HepG2 (cell line): Measurements from ENCODE around the gene RNASE7. TPM values are rescaled to one million over a fixed set of nuclear protein-coding genes. Genes with fewer than 3 reads are reported as not detected.

Experiments
- BHLHE40 ChIP-seq: IDR thresholded peaks from 2 replicates; pipeline ENCODE4 v1.6.1; 2011; ENCODE audit warnings: low read length, improper control_type of control experiment
- NBN ChIP-seq: fragments of 450-650 bp; conservative IDR thresholded peaks from 2 replicates; pipeline ENCODE4 v1.6.1; 2017
- PAF1 ChIP-seq: IDR thresholded peaks from 2 replicates; pipeline ENCODE4 v1.6.1; 2016; ENCODE audit warnings: missing genetic modification reagents, missing compliant biosample characterization
- PAX8 ChIP-seq: sonication (generic); formaldehyde crosslinking; IDR thresholded peaks from 2 replicates; pipeline ENCODE4 v1.8.0; 2022; ENCODE audit warnings: mild to moderate bottlenecking, missing genetic modification reagents, borderline replicate concordance
- SYNCRIP ChIP-seq: fragments of 200-400 bp; formaldehyde crosslinking; IDR thresholded peaks from 2 replicates; pipeline ENCODE4 v1.6.1; 2018; ENCODE audit warnings: mild to moderate bottlenecking, low read depth, low read length; ENCODE audit not compliant: insufficient read depth
- TCF7L2 ChIP-seq: IDR thresholded peaks from 2 replicates; pipeline ENCODE4 v1.6.1; 2011; ENCODE audit warnings: mild to moderate bottlenecking, low read depth, low read length, moderate library complexity
- ZBTB1 ChIP-seq: sonication (generic); formaldehyde crosslinking; IDR thresholded peaks from 2 replicates; pipeline ENCODE4 v1.4.0; 2020; ENCODE audit warnings: missing genetic modification reagents, borderline replicate concordance
- ZBTB49 ChIP-seq: sonication (generic); formaldehyde crosslinking; IDR thresholded peaks from 2 replicates; pipeline ENCODE4 v1.4.0; 2020; ENCODE audit warnings: missing genetic modification reagents, borderline replicate concordance
- ZIK1 ChIP-seq: sonication (generic); formaldehyde crosslinking; IDR thresholded peaks from 2 replicates; pipeline ENCODE4 v1.5.0; 2020; ENCODE audit warnings: mild to moderate bottlenecking, low read depth, missing genetic modification reagents, borderline replicate concordance
- ZNF3 ChIP-seq: IDR thresholded peaks from 2 replicates; pipeline ENCODE4 v1.7.0; 2017; ENCODE audit warnings: inconsistent platforms
- ZNF746 ChIP-seq: sonication (generic); formaldehyde crosslinking; IDR thresholded peaks from 2 replicates; pipeline ENCODE4 v1.8.0; 2022; ENCODE audit warnings: mild to moderate bottlenecking, missing genetic modification reagents
- ZNF878 ChIP-seq: sonication (generic); formaldehyde crosslinking; IDR thresholded peaks from 2 replicates; pipeline ENCODE4 v1.8.1; 2023; ENCODE audit warnings: mild to moderate bottlenecking, missing genetic modification reagents, moderate library complexity
- polyA plus RNA-seq, 8 experiments: library from polyadenylated mRNA; depleted of rRNA in 3 of 8; stranded (reverse) in 7 of 8; unstranded in 1 of 8; fragments of >200 nt; fragmentation: Illumina TruSeq in 4 of 8; extraction: Trizol in 4 of 8; gene quantifications; 2 replicates each; pipeline versions ENCODE4 v1.2.1 to v1.2.3, GENCODE V29; 2011 to 2016; ENCODE audit warnings: low read depth in 4 of 8, missing spikeins in 1 of 8, mixed read lengths in 1 of 8; ENCODE audit not compliant: insufficient read depth in 1 of 8
- total RNA-seq, 5 experiments: library from RNA; depleted of rRNA; stranded (reverse); fragments of >200 nt; fragmentation: Illumina TruSeq; extraction: Trizol; gene quantifications; 2 replicates each; pipeline ENCODE4 v1.2.3, GENCODE V29; 2016; ENCODE audit warnings: low read depth in 1 of 5
- TF ChIP-seq, protein P1 (sequence below): sonication (generic); formaldehyde crosslinking; IDR thresholded peaks from 2 replicates; pipeline ENCODE4 v1.5.1; 2020; ENCODE audit warnings: missing genetic modification reagents, mild to moderate bottlenecking, borderline replicate concordance
- TF ChIP-seq, protein P2 (sequence below): sonication (generic); formaldehyde crosslinking; IDR thresholded peaks from 2 replicates; pipeline ENCODE4 v1.4.0; 2020; ENCODE audit warnings: missing genetic modification reagents
- TF ChIP-seq, protein P3 (sequence below): sonication (generic); formaldehyde crosslinking; IDR thresholded peaks from 2 replicates; pipeline ENCODE4 v1.4.0; 2020; ENCODE audit warnings: missing genetic modification reagents

The RNASE7 gene
- total and polyA plus RNA-seq, 2 of the 13 experiments (the other 11 are each of a cell fraction or from before 2014, with no cell fraction given) = 0.04 TPM; not detected in 1

- TF ChIP-seq, protein P1, sequence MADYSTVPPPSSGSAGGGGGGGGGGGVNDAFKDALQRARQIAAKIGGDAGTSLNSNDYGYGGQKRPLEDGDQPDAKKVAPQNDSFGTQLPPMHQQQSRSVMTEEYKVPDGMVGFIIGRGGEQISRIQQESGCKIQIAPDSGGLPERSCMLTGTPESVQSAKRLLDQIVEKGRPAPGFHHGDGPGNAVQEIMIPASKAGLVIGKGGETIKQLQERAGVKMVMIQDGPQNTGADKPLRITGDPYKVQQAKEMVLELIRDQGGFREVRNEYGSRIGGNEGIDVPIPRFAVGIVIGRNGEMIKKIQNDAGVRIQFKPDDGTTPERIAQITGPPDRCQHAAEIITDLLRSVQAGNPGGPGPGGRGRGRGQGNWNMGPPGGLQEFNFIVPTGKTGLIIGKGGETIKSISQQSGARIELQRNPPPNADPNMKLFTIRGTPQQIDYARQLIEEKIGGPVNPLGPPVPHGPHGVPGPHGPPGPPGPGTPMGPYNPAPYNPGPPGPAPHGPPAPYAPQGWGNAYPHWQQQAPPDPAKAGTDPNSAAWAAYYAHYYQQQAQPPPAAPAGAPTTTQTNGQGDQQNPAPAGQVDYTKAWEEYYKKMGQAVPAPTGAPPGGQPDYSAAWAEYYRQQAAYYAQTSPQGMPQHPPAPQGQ = 0 out of 2 replicates have a peak, but pooled peaks have one; percentile 79
- TF ChIP-seq, protein P2, sequence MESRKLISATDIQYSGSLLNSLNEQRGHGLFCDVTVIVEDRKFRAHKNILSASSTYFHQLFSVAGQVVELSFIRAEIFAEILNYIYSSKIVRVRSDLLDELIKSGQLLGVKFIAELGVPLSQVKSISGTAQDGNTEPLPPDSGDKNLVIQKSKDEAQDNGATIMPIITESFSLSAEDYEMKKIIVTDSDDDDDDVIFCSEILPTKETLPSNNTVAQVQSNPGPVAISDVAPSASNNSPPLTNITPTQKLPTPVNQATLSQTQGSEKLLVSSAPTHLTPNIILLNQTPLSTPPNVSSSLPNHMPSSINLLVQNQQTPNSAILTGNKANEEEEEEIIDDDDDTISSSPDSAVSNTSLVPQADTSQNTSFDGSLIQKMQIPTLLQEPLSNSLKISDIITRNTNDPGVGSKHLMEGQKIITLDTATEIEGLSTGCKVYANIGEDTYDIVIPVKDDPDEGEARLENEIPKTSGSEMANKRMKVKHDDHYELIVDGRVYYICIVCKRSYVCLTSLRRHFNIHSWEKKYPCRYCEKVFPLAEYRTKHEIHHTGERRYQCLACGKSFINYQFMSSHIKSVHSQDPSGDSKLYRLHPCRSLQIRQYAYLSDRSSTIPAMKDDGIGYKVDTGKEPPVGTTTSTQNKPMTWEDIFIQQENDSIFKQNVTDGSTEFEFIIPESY (CRISPR knock-in tag) = peak; percentile 100
- no peak for TF ChIP-seq SYNCRIP
- peak; percentile 93 for TF ChIP-seq ZIK1 (CRISPR knock-in tag)
- TF ChIP-seq ZNF878 (CRISPR knock-in tag) = no peak
- no peak for TF ChIP-seq NBN
- TF ChIP-seq PAF1 = peak; percentile 65; the same call in 1 of the 2 replicates
- TF ChIP-seq ZNF3 = no peak
- TF ChIP-seq ZBTB49 (CRISPR knock-in tag) = peak; percentile 63; the same call in 1 of the 2 replicates
- TF ChIP-seq, protein P3, sequence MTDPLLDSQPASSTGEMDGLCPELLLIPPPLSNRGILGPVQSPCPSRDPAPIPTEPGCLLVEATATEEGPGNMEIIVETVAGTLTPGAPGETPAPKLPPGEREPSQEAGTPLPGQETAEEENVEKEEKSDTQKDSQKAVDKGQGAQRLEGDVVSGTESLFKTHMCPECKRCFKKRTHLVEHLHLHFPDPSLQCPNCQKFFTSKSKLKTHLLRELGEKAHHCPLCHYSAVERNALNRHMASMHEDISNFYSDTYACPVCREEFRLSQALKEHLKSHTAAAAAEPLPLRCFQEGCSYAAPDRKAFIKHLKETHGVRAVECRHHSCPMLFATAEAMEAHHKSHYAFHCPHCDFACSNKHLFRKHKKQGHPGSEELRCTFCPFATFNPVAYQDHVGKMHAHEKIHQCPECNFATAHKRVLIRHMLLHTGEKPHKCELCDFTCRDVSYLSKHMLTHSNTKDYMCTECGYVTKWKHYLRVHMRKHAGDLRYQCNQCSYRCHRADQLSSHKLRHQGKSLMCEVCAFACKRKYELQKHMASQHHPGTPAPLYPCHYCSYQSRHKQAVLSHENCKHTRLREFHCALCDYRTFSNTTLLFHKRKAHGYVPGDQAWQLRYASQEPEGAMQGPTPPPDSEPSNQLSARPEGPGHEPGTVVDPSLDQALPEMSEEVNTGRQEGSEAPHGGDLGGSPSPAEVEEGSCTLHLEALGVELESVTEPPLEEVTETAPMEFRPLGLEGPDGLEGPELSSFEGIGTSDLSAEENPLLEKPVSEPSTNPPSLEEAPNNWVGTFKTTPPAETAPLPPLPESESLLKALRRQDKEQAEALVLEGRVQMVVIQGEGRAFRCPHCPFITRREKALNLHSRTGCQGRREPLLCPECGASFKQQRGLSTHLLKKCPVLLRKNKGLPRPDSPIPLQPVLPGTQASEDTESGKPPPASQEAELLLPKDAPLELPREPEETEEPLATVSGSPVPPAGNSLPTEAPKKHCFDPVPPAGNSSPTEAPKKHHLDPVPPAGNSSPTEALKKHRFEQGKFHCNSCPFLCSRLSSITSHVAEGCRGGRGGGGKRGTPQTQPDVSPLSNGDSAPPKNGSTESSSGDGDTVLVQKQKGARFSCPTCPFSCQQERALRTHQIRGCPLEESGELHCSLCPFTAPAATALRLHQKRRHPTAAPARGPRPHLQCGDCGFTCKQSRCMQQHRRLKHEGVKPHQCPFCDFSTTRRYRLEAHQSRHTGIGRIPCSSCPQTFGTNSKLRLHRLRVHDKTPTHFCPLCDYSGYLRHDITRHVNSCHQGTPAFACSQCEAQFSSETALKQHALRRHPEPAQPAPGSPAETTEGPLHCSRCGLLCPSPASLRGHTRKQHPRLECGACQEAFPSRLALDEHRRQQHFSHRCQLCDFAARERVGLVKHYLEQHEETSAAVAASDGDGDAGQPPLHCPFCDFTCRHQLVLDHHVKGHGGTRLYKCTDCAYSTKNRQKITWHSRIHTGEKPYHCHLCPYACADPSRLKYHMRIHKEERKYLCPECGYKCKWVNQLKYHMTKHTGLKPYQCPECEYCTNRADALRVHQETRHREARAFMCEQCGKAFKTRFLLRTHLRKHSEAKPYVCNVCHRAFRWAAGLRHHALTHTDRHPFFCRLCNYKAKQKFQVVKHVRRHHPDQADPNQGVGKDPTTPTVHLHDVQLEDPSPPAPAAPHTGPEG (CRISPR knock-in tag) = no peak; the same call in 1 of the 2 replicates
- no peak for TF ChIP-seq ZBTB1 (CRISPR knock-in tag)
- 0 out of 2 replicates have a peak, but pooled peaks have one; percentile 58 for TF ChIP-seq PAX8 (CRISPR knock-in tag)
- peak; percentile 64 for TF ChIP-seq BHLHE40
- TF ChIP-seq ZNF746 (CRISPR knock-in tag) = peak; percentile 67
- TF ChIP-seq TCF7L2 = no peak
These were observed 50.3 kb downstream of the RNASE7 start (continued) for GRCh38 chr14:21092273-21093011.
